Ovary (tissue), 3 donors: ENCODE data around the gene TTLL11.

ENCODE experiments used
- EP300 ChIP-seq: sonication (generic); formaldehyde crosslinking; IDR thresholded peaks from one replicate; pipeline ENCODE4 v1.6.1; 2017; ENCODE audit warnings: antibody characterized with exemption
- POLR2A ChIP-seq: fragments of 450-650 bp; IDR thresholded peaks from one replicate; pipeline ENCODE4 v1.6.1; 2017; ENCODE audit warnings: antibody characterized with exemption, mild to moderate bottlenecking, moderate library complexity
- TF ChIP-seq, protein P1 (sequence below), 3 donors: fragments of 450-650 bp in 2 of 3; fragments of 200-600 bp in 1 of 3; IDR thresholded peaks; one replicate each; pipeline versions ENCODE4 v1.5.1 to v1.8.0; 2016 to 2022; ENCODE audit warnings: antibody characterized with exemption in 3 of 3, mild to moderate bottlenecking in 1 of 3
- donor health status: DM: no; HTN: no; CAD: no.

GRCh38 chr9:122088880-122089706, 4.0 kb downstream of the TTLL11 start:
- TF ChIP-seq EP300, result no peak
- TF ChIP-seq, protein P1, sequence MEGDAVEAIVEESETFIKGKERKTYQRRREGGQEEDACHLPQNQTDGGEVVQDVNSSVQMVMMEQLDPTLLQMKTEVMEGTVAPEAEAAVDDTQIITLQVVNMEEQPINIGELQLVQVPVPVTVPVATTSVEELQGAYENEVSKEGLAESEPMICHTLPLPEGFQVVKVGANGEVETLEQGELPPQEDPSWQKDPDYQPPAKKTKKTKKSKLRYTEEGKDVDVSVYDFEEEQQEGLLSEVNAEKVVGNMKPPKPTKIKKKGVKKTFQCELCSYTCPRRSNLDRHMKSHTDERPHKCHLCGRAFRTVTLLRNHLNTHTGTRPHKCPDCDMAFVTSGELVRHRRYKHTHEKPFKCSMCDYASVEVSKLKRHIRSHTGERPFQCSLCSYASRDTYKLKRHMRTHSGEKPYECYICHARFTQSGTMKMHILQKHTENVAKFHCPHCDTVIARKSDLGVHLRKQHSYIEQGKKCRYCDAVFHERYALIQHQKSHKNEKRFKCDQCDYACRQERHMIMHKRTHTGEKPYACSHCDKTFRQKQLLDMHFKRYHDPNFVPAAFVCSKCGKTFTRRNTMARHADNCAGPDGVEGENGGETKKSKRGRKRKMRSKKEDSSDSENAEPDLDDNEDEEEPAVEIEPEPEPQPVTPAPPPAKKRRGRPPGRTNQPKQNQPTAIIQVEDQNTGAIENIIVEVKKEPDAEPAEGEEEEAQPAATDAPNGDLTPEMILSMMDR (IDR thresholded peaks at IDR 0.05), result no peak
- TF ChIP-seq POLR2A, result no peak
